AG04449 (cell line): ENCODE results near the gene CAPN2.

Source experiments
- CTCF ChIA-PET: fragments of 350-600 bp; formaldehyde crosslinking; extraction: SDS; loops from one replicate; lab custom pipeline; 2021; ENCODE audit warnings: antibody characterized with exemption; lab: Yijun Ruan, JAX
- POLR2A ChIA-PET: fragments of 400-600, 350-600 bp; formaldehyde crosslinking; extraction: SDS; loops from one replicate; lab custom pipeline; 2020; ENCODE audit warnings: antibody characterized with exemption, inconsistent platforms; lab: Yijun Ruan, JAX
- DNase-seq: peaks from one replicate; pipeline ENCODE4 v3.0.0-alpha.2; 2010; ENCODE audit warnings: low read depth, low spot score
- H3K4me3 ChIP-seq: 2 replicates; pipeline ENCODE4 v1.5.1; 2011; ENCODE audit warnings: low read depth, mild to moderate bottlenecking, control low read depth, low read length
- CTCF ChIP-seq: IDR thresholded peaks from one replicate; pipeline ENCODE4 v1.5.1; 2011; ENCODE audit warnings: mild to moderate bottlenecking, moderate library complexity, low read length, control low read depth, inconsistent platforms; ENCODE audit not compliant: insufficient read depth; ENCODE audit errors: missing control alignments

CAPN2 gene

DNA sequence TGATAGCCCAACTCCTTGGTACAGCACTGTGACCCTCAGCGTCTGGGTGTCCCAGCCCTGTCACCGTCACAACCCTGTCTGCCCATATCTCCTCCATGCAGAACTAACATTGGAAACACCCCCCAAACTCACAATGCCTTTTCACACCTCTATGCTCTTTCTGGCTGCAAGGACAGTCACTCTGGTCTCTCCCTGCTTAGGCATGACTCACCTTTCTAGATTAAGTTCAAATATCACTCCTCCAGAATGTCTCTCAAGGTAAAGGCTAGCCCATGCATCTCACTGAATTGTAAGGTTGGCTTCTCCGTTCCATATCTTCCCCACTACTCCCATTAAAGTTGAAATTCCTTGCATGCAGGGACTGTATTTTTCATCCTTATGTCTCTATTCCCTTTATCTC lies 29.8 kb upstream of the CAPN2 start:
- CTCF ChIA-PET: interaction anchor here (1.2 to 21.7 kb wide), 8 partner anchors 10 to 946 kb away, joined by 3 to 321 read pairs (median 6); partner anchors contain the start of gene FAM177B
- H3K4me3 ChIP-seq: no peak overlapping the region
- POLR2A ChIA-PET: no interaction called here
- no peak for TF ChIP-seq CTCF
- no peak for DNase-seq

DNA sequence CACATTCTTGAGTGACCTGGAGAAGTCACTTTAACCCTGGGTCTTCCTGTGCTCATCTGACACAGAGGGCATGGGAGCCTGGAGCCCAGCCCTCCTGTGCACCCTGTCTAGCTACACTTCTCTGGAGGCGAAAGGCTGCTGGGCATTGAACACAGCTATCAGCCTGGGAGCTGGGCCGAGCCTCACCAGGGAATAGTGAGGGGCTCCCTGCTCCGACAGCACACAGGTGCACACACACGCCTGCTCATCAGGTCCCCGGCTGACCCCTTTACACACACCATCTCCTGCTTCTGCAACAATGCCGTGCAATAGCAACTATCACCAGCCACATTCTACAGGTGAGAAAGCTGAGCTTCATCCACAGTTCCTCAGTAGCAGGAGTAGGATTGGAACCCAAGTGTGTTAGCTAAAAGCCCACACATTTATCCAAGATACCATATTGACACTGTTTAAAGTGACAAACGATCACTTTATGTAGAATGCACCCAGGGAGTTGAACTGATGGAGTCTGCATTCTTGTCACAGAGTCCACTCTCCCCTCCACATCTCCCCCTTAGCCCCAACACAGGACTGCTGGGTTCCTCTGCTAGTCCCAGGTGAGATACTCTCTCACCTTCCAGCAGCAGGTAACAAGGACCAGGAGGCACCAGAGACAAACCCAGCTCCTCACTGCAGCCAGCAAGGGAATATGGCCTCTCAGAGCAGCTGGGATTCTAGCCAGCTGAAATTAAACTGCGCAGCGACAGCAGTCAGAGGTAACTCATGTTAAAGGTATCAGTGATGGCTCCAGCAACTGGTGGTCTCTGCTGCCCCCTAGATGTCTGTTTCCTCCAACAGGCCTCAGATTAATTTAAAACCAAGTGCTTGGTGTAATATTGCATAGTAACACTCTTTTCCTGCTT lies 28.5 kb upstream of the CAPN2 start:
- peak; percentile 63 for TF ChIP-seq CTCF
- POLR2A ChIA-PET: no interaction called here
- CTCF ChIA-PET: interaction anchor here (0.6 to 21.7 kb wide), 23 partner anchors 9 to 947 kb away, joined by 3 to 321 read pairs (median 4); partner anchors contain the start of genes CAPN8, FAM177B and TLR5
- no peak for DNase-seq
- H3K4me3 ChIP-seq: no peak overlapping the region

DNA sequence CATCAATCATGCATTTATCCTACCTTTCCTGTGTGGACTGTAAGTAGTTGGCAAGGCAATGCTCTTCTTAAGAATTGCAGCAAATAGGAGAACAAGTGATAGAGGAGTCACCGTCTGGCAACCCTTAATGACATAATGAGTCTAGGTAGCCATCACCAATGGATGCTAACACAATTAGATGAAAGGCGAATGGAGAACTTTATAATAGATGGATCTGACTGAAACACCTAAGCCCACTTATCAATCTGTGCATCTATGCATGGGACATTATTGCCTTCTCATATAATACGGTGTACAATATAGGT lies 27.9 kb upstream of the CAPN2 start:
- TF ChIP-seq CTCF: no peak
- no peak overlapping the region for H3K4me3 ChIP-seq
- DNase-seq: no peak
- POLR2A ChIA-PET: no interaction called here
- CTCF ChIA-PET: interaction anchor here (0.8 to 21.7 kb wide), 11 partner anchors 16 to 889 kb away, joined by 3 to 321 read pairs (median 4); partner anchors contain the start of genes CAPN8 and TLR5

GRCh38 chr1:223691121-223691520 lies 21.2 kb upstream of the CAPN2 start:
- CTCF ChIA-PET: interaction anchor here (1.5 to 21.7 kb wide), 2 partner anchors 58 to 556 kb away, joined by 5 to 321 read pairs; no protein-coding TSS in a partner anchor
- POLR2A ChIA-PET: no interaction called here
- TF ChIP-seq CTCF: no peak
- no peak overlapping the region for H3K4me3 ChIP-seq
- no peak for DNase-seq

GRCh38 chr1:223695014-223695548 lies 17.3 kb upstream of the CAPN2 start:
- TF ChIP-seq CTCF: no peak
- no peak overlapping the region for H3K4me3 ChIP-seq
- ChIA-PET CTCF (interaction anchor here (0.7 to 2.9 kb wide), 11 partner anchors 11 to 638 kb away, joined by 3 to 40 read pairs (median 5); partner anchors contain the start of gene CAPN2), POLR2A (no interaction called here)
- DNase-seq: no peak

- no peak for DNase-seq
- no peak for TF ChIP-seq CTCF
- ChIA-PET POLR2A (no interaction called here), CTCF (interaction anchor here (0.8 to 2.9 kb wide), 22 partner anchors 9 to 637 kb away, joined by 3 to 40 read pairs (median 4); partner anchors contain the start of gene CAPN2)
- no peak overlapping the region for H3K4me3 ChIP-seq
Observed at GRCh38 chr1:223695941-223696340, 16.4 kb upstream of the CAPN2 start.
